ENCODE results near the gene ETNK2. TPM values are rescaled to one million over a fixed set of nuclear protein-coding genes. Genes with fewer than 3 reads are reported as not detected.

Gene ETNK2
- total and polyA plus RNA-seq, 2 of the 13 experiments (the other 11 are each of a cell fraction or from before 2014, with no cell fraction given), result 15.5 to 42.8 TPM

GRCh38 chr1:204102029-204102611, 49.7 kb downstream of the ETNK2 start (continued):
- TF ChIP-seq ZNF260 (CRISPR knock-in tag; IDR thresholded peaks at IDR 0.05; ENCODE audit: borderline replicate concordance, low read depth), result no peak
- TF ChIP-seq MAZ (IDR thresholded peaks at IDR 0.05; ENCODE audit: borderline replicate concordance, low read depth, low read length), result 0 out of 2 replicates have a peak, but pooled peaks have one; percentile 34
- peak; percentile 68; the same call in 1 of the 2 replicates for TF ChIP-seq MAZ (CRISPR knock-in tag; IDR thresholded peaks at IDR 0.05; ENCODE audit: low read depth)
- TF ChIP-seq ZNF264 (CRISPR knock-in tag; IDR thresholded peaks at IDR 0.05), result 0 out of 2 replicates have a peak, but pooled peaks have one; percentile 57
- TF ChIP-seq PCBP2 (optimal IDR thresholded peaks at IDR 0.05; ENCODE audit: low read depth, low read length, poor library complexity, severe bottlenecking), result no peak
- 0 out of 2 replicates have a peak, but pooled peaks have one; percentile 33 for TF ChIP-seq SATB2 (CRISPR knock-in tag; IDR thresholded peaks at IDR 0.05)
- TF ChIP-seq U2AF1 (optimal IDR thresholded peaks at IDR 0.05; ENCODE audit: low read depth, low read length), result no peak
- TF ChIP-seq RAD21 (CRISPR knock-in tag; IDR thresholded peaks at IDR 0.05), result peak; percentile 22; the same call in 1 of the 2 replicates
- no peak for TF ChIP-seq ZNF550 (CRISPR knock-in tag; IDR thresholded peaks at IDR 0.05; ENCODE audit: borderline replicate concordance)
- no peak for TF ChIP-seq SMARCE1 (IDR thresholded peaks at IDR 0.05; ENCODE audit: borderline replicate concordance)
- no peak for TF ChIP-seq ATF5 (CRISPR knock-in tag; IDR thresholded peaks at IDR 0.05; ENCODE audit: low read depth)
- TF ChIP-seq ISL2 (CRISPR knock-in tag; IDR thresholded peaks at IDR 0.05), result peak; percentile 44
- no peak for TF ChIP-seq SRSF1 (optimal IDR thresholded peaks at IDR 0.05; ENCODE audit: low read depth, low read length)
- peak; percentile 82 for TF ChIP-seq FOXP4 (CRISPR knock-in tag; IDR thresholded peaks at IDR 0.05)
- no peak for TF ChIP-seq TCF7 (IDR thresholded peaks at IDR 0.05; ENCODE audit: low read depth)
- TF ChIP-seq ZFP37 (CRISPR knock-in tag; IDR thresholded peaks at IDR 0.05; ENCODE audit: borderline replicate concordance), result 0 out of 2 replicates have a peak, but pooled peaks have one; percentile 49
- no peak for TF ChIP-seq SOX6 (IDR thresholded peaks at IDR 0.05)
- peak; percentile 73 for TF ChIP-seq SOX6 (CRISPR knock-in tag; IDR thresholded peaks at IDR 0.05)
- no peak for TF ChIP-seq HOXA7 (CRISPR knock-in tag; IDR thresholded peaks at IDR 0.05)
- no peak for TF ChIP-seq SAFB2 (CRISPR knock-in tag; IDR thresholded peaks at IDR 0.05; ENCODE audit: borderline replicate concordance, low read depth)
- TF ChIP-seq GATA4 (IDR thresholded peaks at IDR 0.05; ENCODE audit: borderline replicate concordance, low read depth), result peak; percentile 37; the same call in 1 of the 2 replicates
- TF ChIP-seq TEAD2 (CRISPR knock-in tag; IDR thresholded peaks at IDR 0.05), result no peak
- TF ChIP-seq ZNF614 (CRISPR knock-in tag; IDR thresholded peaks at IDR 0.05; ENCODE audit: borderline replicate concordance), result 0 out of 2 replicates have a peak, but pooled peaks have one; percentile 24
- TF ChIP-seq ADNP (CRISPR knock-in tag; IDR thresholded peaks at IDR 0.05), result no peak
- peak; percentile 98 for TF ChIP-seq ZNF652 (CRISPR knock-in tag; IDR thresholded peaks at IDR 0.05; ENCODE audit: borderline replicate concordance, low read depth)
- TF ChIP-seq ASH2L (IDR thresholded peaks at IDR 0.05; ENCODE audit: insufficient read length, low read depth, low read length), result peak; percentile 63
- TF ChIP-seq RBAK (CRISPR knock-in tag; IDR thresholded peaks at IDR 0.05), result no peak
- peak; percentile 80 for TF ChIP-seq NCOA2 (CRISPR knock-in tag; IDR thresholded peaks at IDR 0.05)
- peak; percentile 87; the same call in 1 of the 2 replicates for TF ChIP-seq FOXK1 (CRISPR knock-in tag; IDR thresholded peaks at IDR 0.05; ENCODE audit: borderline replicate concordance, low read depth)
- no peak for TF ChIP-seq HIVEP1 (CRISPR knock-in tag; IDR thresholded peaks at IDR 0.05)
- TF ChIP-seq POLR2A (IDR thresholded peaks at IDR 0.05; ENCODE audit: insufficient read depth in 1 of 2, low read depth in 2 of 2, low read length in 2 of 2), result no peak
- TF ChIP-seq KLF12 (CRISPR knock-in tag; IDR thresholded peaks at IDR 0.05; ENCODE audit: borderline replicate concordance), result no peak
